ENCODE measurements around the gene ENOX1. TPM values are rescaled to one million over a fixed set of nuclear protein-coding genes. Genes with fewer than 3 reads are reported as not detected.

The ENOX1 gene
- total RNA-seq, 1 donor from 2014 or later = 1.1 TPM

DNA sequence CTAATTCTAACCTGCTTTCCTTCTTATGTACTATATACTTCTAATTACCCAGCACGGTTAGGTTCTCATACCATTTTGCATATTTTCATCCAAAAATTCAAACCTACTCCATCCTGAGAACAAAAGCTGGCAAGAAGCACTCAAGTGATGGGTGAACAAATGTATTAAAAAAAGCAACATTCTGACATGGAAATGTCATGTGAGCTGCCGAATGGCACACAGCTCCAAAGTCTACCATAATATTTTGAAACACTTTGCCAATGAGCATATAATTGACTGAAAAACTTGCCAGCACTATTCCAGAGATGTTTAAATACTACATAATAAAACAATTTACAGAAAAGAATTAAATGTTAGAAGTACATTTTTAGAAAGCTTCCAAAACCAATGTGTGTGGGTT lies 274.6 kb downstream of the ENOX1 start:
- Mint-ChIP-seq H3K4me3 (no peak overlapping the region), H3K36me3 (no peaks in the 10 kb centered on the region), H3K27me3 (ENCODE audit: insufficient read depth, low read depth) (peaks cover 3% of the 10 kb centered on the region), H3K27ac (no peak overlapping the region), H3K9me3 (no peaks in the 10 kb centered on the region), H3K4me1 (peaks cover 5% of the 10 kb centered on the region)
- H3K27ac ChIP-seq = no peak overlapping the region
- no peak overlapping the region for H3K4me2 ChIP-seq
- no peak for DNase-seq (ENCODE audit: low spot score)
- TF ChIP-seq EZH2phosphoT487 (IDR thresholded peaks at IDR 0.05) = no peak
- TF ChIP-seq, protein P1, sequence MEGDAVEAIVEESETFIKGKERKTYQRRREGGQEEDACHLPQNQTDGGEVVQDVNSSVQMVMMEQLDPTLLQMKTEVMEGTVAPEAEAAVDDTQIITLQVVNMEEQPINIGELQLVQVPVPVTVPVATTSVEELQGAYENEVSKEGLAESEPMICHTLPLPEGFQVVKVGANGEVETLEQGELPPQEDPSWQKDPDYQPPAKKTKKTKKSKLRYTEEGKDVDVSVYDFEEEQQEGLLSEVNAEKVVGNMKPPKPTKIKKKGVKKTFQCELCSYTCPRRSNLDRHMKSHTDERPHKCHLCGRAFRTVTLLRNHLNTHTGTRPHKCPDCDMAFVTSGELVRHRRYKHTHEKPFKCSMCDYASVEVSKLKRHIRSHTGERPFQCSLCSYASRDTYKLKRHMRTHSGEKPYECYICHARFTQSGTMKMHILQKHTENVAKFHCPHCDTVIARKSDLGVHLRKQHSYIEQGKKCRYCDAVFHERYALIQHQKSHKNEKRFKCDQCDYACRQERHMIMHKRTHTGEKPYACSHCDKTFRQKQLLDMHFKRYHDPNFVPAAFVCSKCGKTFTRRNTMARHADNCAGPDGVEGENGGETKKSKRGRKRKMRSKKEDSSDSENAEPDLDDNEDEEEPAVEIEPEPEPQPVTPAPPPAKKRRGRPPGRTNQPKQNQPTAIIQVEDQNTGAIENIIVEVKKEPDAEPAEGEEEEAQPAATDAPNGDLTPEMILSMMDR (IDR thresholded peaks at IDR 0.05) = no peak
- no peak for TF ChIP-seq EZH2 (IDR thresholded peaks at IDR 0.05)
- H3K9ac ChIP-seq = no peak overlapping the region
- H3K4me1 ChIP-seq = peaks cover 3% of the 10 kb centered on the region
- no peaks in the 10 kb centered on the region for H3K36me3 ChIP-seq
- no peaks in the 10 kb centered on the region for H4K20me1 ChIP-seq (ENCODE audit: low read depth)
- no peak overlapping the region for H2AFZ ChIP-seq (replicated peaks)
- H3K79me2 ChIP-seq (ENCODE audit: low read depth) = no peaks in the 10 kb centered on the region
- no peaks in the 10 kb centered on the region for H3K9me3 ChIP-seq (ENCODE audit: low read depth)
- H3K4me3 ChIP-seq = no peak overlapping the region
- H3F3A ChIP-seq (ENCODE audit: low read depth) = no peaks in the 10 kb centered on the region
- H3K27me3 ChIP-seq = no peaks in the 10 kb centered on the region

DNA sequence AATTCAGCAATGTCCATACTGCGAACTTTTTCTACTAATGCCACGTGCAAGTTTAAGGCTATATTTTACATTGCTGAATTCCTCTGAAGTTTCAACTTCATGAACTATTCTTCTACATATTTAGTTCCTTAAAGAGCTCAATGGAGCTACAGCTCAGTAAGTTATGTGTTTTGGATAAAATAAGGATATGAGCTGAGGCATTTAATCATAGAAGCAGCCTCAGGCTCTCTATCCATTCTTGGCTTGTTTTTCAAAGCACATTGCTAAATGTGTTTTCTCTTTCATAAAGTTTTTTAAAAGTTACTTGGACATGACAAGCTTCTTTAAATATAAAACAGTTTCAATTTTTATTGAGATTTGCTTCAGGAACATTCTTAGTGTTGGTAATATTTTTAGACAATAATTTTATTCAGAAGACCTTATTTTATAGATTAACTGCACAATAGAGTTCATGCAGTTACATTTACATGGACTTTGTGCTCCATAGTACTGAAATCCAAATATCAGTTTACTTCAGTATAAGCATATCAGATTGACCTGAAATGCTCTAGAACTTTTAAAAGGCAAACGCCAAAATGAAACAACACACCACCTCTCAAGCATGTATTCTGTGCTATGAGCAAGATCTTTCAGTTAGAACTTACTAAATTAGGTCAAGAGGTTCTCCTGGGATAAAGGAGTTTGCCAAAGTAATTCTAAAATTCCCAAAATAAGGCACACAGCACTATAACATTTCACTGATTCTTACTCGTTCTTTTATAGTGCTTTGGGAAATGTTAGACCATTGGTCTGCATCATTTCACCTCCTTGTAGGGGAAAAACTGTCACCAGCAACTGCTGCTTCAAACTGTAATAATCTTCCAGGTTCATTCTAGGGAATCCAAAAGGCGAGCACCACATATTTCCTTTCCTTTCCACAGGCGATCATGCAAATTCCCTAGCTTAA lies 275.5 kb downstream of the ENOX1 start:
- no peak overlapping the region for H3K9ac ChIP-seq
- Mint-ChIP-seq H3K4me3 (no peak overlapping the region), H3K36me3 (no peaks in the 10 kb centered on the region), H3K9me3 (no peaks in the 10 kb centered on the region), H3K27ac (no peak overlapping the region), H3K4me1 (no peaks in the 10 kb centered on the region), H3K27me3 (ENCODE audit: insufficient read depth, low read depth) (peaks cover 3% of the 10 kb centered on the region)
- no peaks in the 10 kb centered on the region for H3K27me3 ChIP-seq
- H3K79me2 ChIP-seq (ENCODE audit: low read depth) = no peaks in the 10 kb centered on the region
- no peaks in the 10 kb centered on the region for H3K36me3 ChIP-seq
- DNase-seq (ENCODE audit: low spot score) = no peak
- TF ChIP-seq EZH2phosphoT487 (IDR thresholded peaks at IDR 0.05) (no peak), EZH2 (IDR thresholded peaks at IDR 0.05) (no peak)
- TF ChIP-seq, protein P1 (IDR thresholded peaks at IDR 0.05) = no peak
- H3K9me3 ChIP-seq (ENCODE audit: low read depth) = no peaks in the 10 kb centered on the region
- peaks cover under 1% of the 10 kb centered on the region for H3K4me1 ChIP-seq
- no peaks in the 10 kb centered on the region for H4K20me1 ChIP-seq (ENCODE audit: low read depth)
- no peaks in the 10 kb centered on the region for H3F3A ChIP-seq (ENCODE audit: low read depth)
- H2AFZ ChIP-seq (replicated peaks) = no peak overlapping the region
- no peak overlapping the region for H3K4me2 ChIP-seq
- H3K27ac ChIP-seq = no peak overlapping the region
- no peak overlapping the region for H3K4me3 ChIP-seq

DNA sequence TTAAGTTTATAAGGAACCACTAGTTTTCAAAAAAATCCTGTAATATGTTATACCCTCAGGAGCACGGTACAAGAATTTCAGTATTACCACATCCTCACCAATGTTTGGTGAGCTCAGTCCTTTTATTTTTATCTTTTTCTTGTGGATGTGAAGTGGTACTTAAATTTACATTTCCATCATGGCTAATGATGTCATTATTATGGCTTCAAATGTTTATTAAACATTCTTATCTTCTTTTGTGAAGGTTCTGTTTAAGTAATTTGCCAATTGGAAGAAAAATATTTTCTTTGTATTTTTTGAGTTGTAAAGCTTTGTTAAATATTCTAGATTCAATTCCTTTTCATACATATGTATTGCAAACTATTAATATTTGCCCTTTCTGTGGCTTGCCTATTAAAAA lies 291.0 kb downstream of the ENOX1 start:
- no peak for DNase-seq (ENCODE audit: low spot score)
- Mint-ChIP-seq H3K4me3 (no peak overlapping the region), H3K4me1 (no peaks in the 10 kb centered on the region), H3K27ac (no peak overlapping the region), H3K36me3 (no peaks in the 10 kb centered on the region), H3K9me3 (peaks cover 8% of the 10 kb centered on the region), H3K27me3 (ENCODE audit: insufficient read depth, low read depth) (no peaks in the 10 kb centered on the region)
- H3F3A ChIP-seq (ENCODE audit: low read depth) = no peaks in the 10 kb centered on the region
- H3K36me3 ChIP-seq = no peaks in the 10 kb centered on the region
- no peak overlapping the region for H3K27ac ChIP-seq
- TF ChIP-seq, protein P1 (IDR thresholded peaks at IDR 0.05) = no peak
- TF ChIP-seq EZH2phosphoT487 (IDR thresholded peaks at IDR 0.05) (no peak), EZH2 (IDR thresholded peaks at IDR 0.05) (no peak)
- H3K79me2 ChIP-seq (ENCODE audit: low read depth) = no peaks in the 10 kb centered on the region
- no peaks in the 10 kb centered on the region for H4K20me1 ChIP-seq (ENCODE audit: low read depth)
- no peak overlapping the region for H3K4me2 ChIP-seq
- H3K4me1 ChIP-seq = peaks cover 6% of the 10 kb centered on the region
- H3K4me3 ChIP-seq = no peak overlapping the region
- H3K9me3 ChIP-seq (ENCODE audit: low read depth) = peaks cover 6% of the 10 kb centered on the region
- H2AFZ ChIP-seq (replicated peaks) = no peak overlapping the region
- H3K27me3 ChIP-seq = no peaks in the 10 kb centered on the region
- no peak overlapping the region for H3K9ac ChIP-seq
